ENCODE measurements around the gene EBF3. TPM values are rescaled to one million over a fixed set of nuclear protein-coding genes. Genes with fewer than 3 reads are reported as not detected.

Gene EBF3
- total and polyA plus RNA-seq, 7 donors, result 1.2 to 8.9 (median 4.5) TPM; not detected in 1

- peak; percentile 53 for DNase-seq
- Histone ChIP-seq H3K4me3 (no peak overlapping the region), H3K27ac (no peak overlapping the region), H3K4me1 (peaks cover 0 to 11% (median 7%) of the 10 kb centered on the region in 4 donors), H3K36me3 (no peaks in the 10 kb centered on the region), H3K27me3 (no peaks in the 10 kb centered on the region), H3K9me3 (no peaks in the 10 kb centered on the region)
- TF ChIP-seq EP300 (IDR thresholded peaks at IDR 0.05), result no peak
- TF ChIP-seq POLR2AphosphoS5 (IDR thresholded peaks at IDR 0.05), result no peak
- TF ChIP-seq CTCF (IDR thresholded peaks at IDR 0.05), result no peak
- TF ChIP-seq POLR2A (IDR thresholded peaks at IDR 0.05), result no peak
- 84 to 91% methylated on average over 16 of the region's 16 CpGs for WGBS, 2 donors
- intact Hi-C loops (cut with DNase I), result no loop called here
Observed at GRCh38 chr10:129941199-129942018, 22.7 kb downstream of the EBF3 start.

- TF ChIP-seq CTCF (IDR thresholded peaks at IDR 0.05), result no peak
- TF ChIP-seq EP300 (IDR thresholded peaks at IDR 0.05), result no peak
- no peak for TF ChIP-seq POLR2A (IDR thresholded peaks at IDR 0.05)
- TF ChIP-seq POLR2AphosphoS5 (IDR thresholded peaks at IDR 0.05), result no peak
Observed at GRCh38 chr10:129940617-129941198, 23.4 kb downstream of the EBF3 start.

GRCh38 chr10:129939416-129940275 is 24.4 kb downstream of the EBF3 start:
- intact Hi-C loops (cut with DNase I), result no loop called here
- DNase-seq, result peak; percentile 35

More at GRCh38 chr10:129940617-129941198, 23.4 kb downstream of the EBF3 start:
- H3K27ac ChIP-seq, result no peak overlapping the region
- 85 to 91% methylated on average over 13 of the region's 13 CpGs for WGBS, 2 donors
- intact Hi-C loops (cut with DNase I), result no loop called here
- H3K4me3 ChIP-seq, result no peak overlapping the region
- DNase-seq, result peak; percentile 44
- peaks cover 0 to 4% (median 2%) of the 10 kb centered on the region in 4 donors for H3K4me1 ChIP-seq
- H3K9me3 ChIP-seq, result no peaks in the 10 kb centered on the region
- H3K36me3 ChIP-seq, result no peaks in the 10 kb centered on the region
- H3K27me3 ChIP-seq, result no peaks in the 10 kb centered on the region

GRCh38 chr10:129938460-129938859 is 25.6 kb downstream of the EBF3 start:
- no peaks in the 10 kb centered on the region for H3K9me3 ChIP-seq
- H3K4me1 ChIP-seq, result no peaks in the 10 kb centered on the region
- H3K36me3 ChIP-seq, result no peaks in the 10 kb centered on the region
- WGBS, 2 donors, result 17 to 72% methylated on average over 8 of the region's 8 CpGs
- no peak for TF ChIP-seq POLR2AphosphoS5 (IDR thresholded peaks at IDR 0.05)
- TF ChIP-seq CTCF (IDR thresholded peaks at IDR 0.05), result no peak
- no peaks in the 10 kb centered on the region for H3K27me3 ChIP-seq
- intact Hi-C loops (cut with DNase I), result no loop called here
- DNase-seq, result peak; percentile 47
- H3K27ac ChIP-seq, result no peak overlapping the region
- H3K4me3 ChIP-seq, result no peak overlapping the region

More at GRCh38 chr10:129939416-129940275, 24.4 kb downstream of the EBF3 start:
- Histone ChIP-seq H3K9me3 (no peaks in the 10 kb centered on the region), H3K27me3 (no peaks in the 10 kb centered on the region), H3K27ac (no peak overlapping the region), H3K36me3 (no peaks in the 10 kb centered on the region), H3K4me1 (no peaks in the 10 kb centered on the region), H3K4me3 (no peak overlapping the region)
- 86 to 89% methylated on average over 23 of the region's 23 CpGs for WGBS, 2 donors
- TF ChIP-seq POLR2AphosphoS5 (IDR thresholded peaks at IDR 0.05) (no peak), EP300 (IDR thresholded peaks at IDR 0.05) (no peak), POLR2A (IDR thresholded peaks at IDR 0.05) (no peak), CTCF (IDR thresholded peaks at IDR 0.05) (no peak)

Measured in sigmoid colon (tissue), 7 donors.